HG03575 (cell line): ENCODE measurements around the gene CLNK.
"Not testable (repeated sequence)": the region's sequence is repeated elsewhere in the genome, so short reads cannot be mapped to it uniquely, and the experiment has no call there.

ENCODE experiments used
- ATAC-seq: cut with Tn5 transposase; IDR thresholded peaks from one replicate; pipeline ENCODE4 v1.9.1; 2021; ENCODE audit not compliant: unreplicated experiment, insufficient number of reproducible peaks, low FRiP score; ENCODE audit errors: extremely low read depth

The CLNK gene

GRCh38 chr4:10623241-10623640 is 61.3 kb downstream of the CLNK start:
- ATAC-seq, result no peak

- ATAC-seq, result no peak
Measured at GRCh38 chr4:10622728-10623127, 61.8 kb downstream of the CLNK start.

- ATAC-seq, result no peak
Measured at GRCh38 chr4:10620935-10621488, 63.6 kb downstream of the CLNK start.

GRCh38 chr4:10619855-10620254 is 64.7 kb downstream of the CLNK start:
- ATAC-seq, result no peak

- ATAC-seq, result no peak
Measured at GRCh38 chr4:10619220-10619619, 65.3 kb downstream of the CLNK start.

GRCh38 chr4:10614926-10615325 is 69.6 kb downstream of the CLNK start:
- not testable (repeated sequence) for ATAC-seq

GRCh38 chr4:10613926-10614478 is 70.6 kb downstream of the CLNK start:
- no peak for ATAC-seq

- ATAC-seq, result no peak
Measured at GRCh38 chr4:10612476-10612875, 72.1 kb downstream of the CLNK start.

GRCh38 chr4:10611673-10612072 is 72.9 kb downstream of the CLNK start:
- ATAC-seq, result no peak

- ATAC-seq, result no peak
Measured at GRCh38 chr4:10608501-10609219, 75.9 kb downstream of the CLNK start.

GRCh38 chr4:10607206-10607605 is 77.4 kb downstream of the CLNK start:
- ATAC-seq, result no peak

- ATAC-seq, result no peak
Measured at GRCh38 chr4:10606483-10607155, 77.9 kb downstream of the CLNK start.

- no peak for ATAC-seq
Measured at GRCh38 chr4:10605746-10606482, 78.7 kb downstream of the CLNK start.

- ATAC-seq, result no peak
Measured at GRCh38 chr4:10605031-10605430, 79.5 kb downstream of the CLNK start.

GRCh38 chr4:10599574-10599973 is 85.0 kb downstream of the CLNK start:
- ATAC-seq, result no peak

GRCh38 chr4:10598829-10599228 is 85.7 kb downstream of the CLNK start:
- ATAC-seq, result no peak

GRCh38 chr4:10596586-10597290 is 87.8 kb downstream of the CLNK start:
- no peak for ATAC-seq

- no peak for ATAC-seq
Measured at GRCh38 chr4:10593130-10593529, 91.4 kb downstream of the CLNK start.

GRCh38 chr4:10590896-10591295 is 93.7 kb downstream of the CLNK start:
- ATAC-seq, result no peak
